ENCODE measurements around the gene KMO. TPM values are rescaled to one million over a fixed set of nuclear protein-coding genes. Genes with fewer than 3 reads are reported as not detected.

Gene KMO
- total and polyA plus RNA-seq, 2 experiments from 2014 or later, result not detected

GRCh38 chr1:241507189-241507863 is 24.9 kb upstream of the KMO start:
- Histone ChIP-seq H3K27me3 (replicated peaks; ENCODE audit: insufficient read depth) (no peaks in the 10 kb centered on the region), H3K9ac (no peak overlapping the region), H3K27ac (peak overlapping the region; percentile 37), H3F3A (ENCODE audit: insufficient read depth) (peaks cover 16% of the 10 kb centered on the region), H2AFZ (no peak overlapping the region), H3K79me2 (ENCODE audit: insufficient read depth) (peaks cover 2% of the 10 kb centered on the region; the same call in 1 of the 2 replicates), H3K9me2 (ENCODE audit: insufficient read depth) (no peaks in the 10 kb centered on the region), H3K36me3 (ENCODE audit: low read depth) (peaks cover 75% of the 10 kb centered on the region), H3K4me1 (ENCODE audit: insufficient read depth) (peaks cover 24% of the 10 kb centered on the region), H3K4me3 (no peak overlapping the region), H3K4me2 (ENCODE audit: unreplicated experiment) (peak overlapping the region; percentile 8), H3K9me3 (ENCODE audit: low read depth) (no peaks in the 10 kb centered on the region), H4K20me1 (ENCODE audit: insufficient read depth) (no peaks in the 10 kb centered on the region)
- in situ Hi-C loops (cut with MboI), result loop anchor here (10.0 kb wide), 1 partner anchor 773 kb away; no protein-coding TSS in a partner anchor
- 90 to 96% methylated on average over 2 of the region's 2 CpGs for WGBS, 2 experiments (ENCODE audit: low coverage in 1 of 2, low lambda C conversion rate in 2 of 2, missing lambda C conversion rate in 2 of 2)
- TF ChIP-seq EZH2 (IDR thresholded peaks at IDR 0.05; ENCODE audit: insufficient read depth, poor library complexity, severe bottlenecking) (no peak), EZH2phosphoT487 (IDR thresholded peaks at IDR 0.05; ENCODE audit: insufficient read depth, low read depth) (no peak)
- DNase-seq, result peak; percentile 49

- no peaks in the 10 kb centered on the region for H4K20me1 ChIP-seq (ENCODE audit: insufficient read depth)
- no peak overlapping the region for H3K4me2 ChIP-seq (ENCODE audit: unreplicated experiment)
- in situ Hi-C loops (cut with MboI), result no loop called here
- H3K4me3 ChIP-seq, result no peak overlapping the region
- H3K27ac ChIP-seq, result no peak overlapping the region
- 90 to 92% methylated on average over 5 of the region's 5 CpGs for WGBS, 2 experiments (ENCODE audit: low coverage in 1 of 2, low lambda C conversion rate in 2 of 2, missing lambda C conversion rate in 2 of 2)
- peaks cover 57% of the 10 kb centered on the region for H3K79me2 ChIP-seq (ENCODE audit: insufficient read depth)
- peaks cover 11% of the 10 kb centered on the region; the same call in 1 of the 2 replicates for H3K4me1 ChIP-seq (ENCODE audit: insufficient read depth)
- no peaks in the 10 kb centered on the region for H3K9me2 ChIP-seq (ENCODE audit: insufficient read depth)
- H3K9ac ChIP-seq, result no peak overlapping the region
- no peak for DNase-seq
- H2AFZ ChIP-seq, result no peak overlapping the region
- H3K27me3 ChIP-seq (replicated peaks; ENCODE audit: insufficient read depth), result no peaks in the 10 kb centered on the region
- H3F3A ChIP-seq (ENCODE audit: insufficient read depth), result peaks cover 3% of the 10 kb centered on the region
- no peaks in the 10 kb centered on the region for H3K9me3 ChIP-seq (ENCODE audit: low read depth)
- TF ChIP-seq EZH2 (IDR thresholded peaks at IDR 0.05; ENCODE audit: insufficient read depth, poor library complexity, severe bottlenecking) (no peak), EZH2phosphoT487 (IDR thresholded peaks at IDR 0.05; ENCODE audit: insufficient read depth, low read depth) (no peak)
- H3K36me3 ChIP-seq (ENCODE audit: low read depth), result peaks cover 51% of the 10 kb centered on the region
Observed at GRCh38 chr1:241513378-241513777, 18.8 kb upstream of the KMO start.

GRCh38 chr1:241518476-241519307 is 13.5 kb upstream of the KMO start:
- no peaks in the 10 kb centered on the region for H3K9me2 ChIP-seq (ENCODE audit: insufficient read depth)
- peaks cover 57% of the 10 kb centered on the region for H3K79me2 ChIP-seq (ENCODE audit: insufficient read depth)

GRCh38 chr1:241519308-241520079 is 12.7 kb upstream of the KMO start, which contains the start of gene FH:
Gene FH, minus strand, starts transcription at chr1:241519755. Its CDS starts 33 bp downstream, at chr1:241519722.
- Histone ChIP-seq H3K9me2 (ENCODE audit: insufficient read depth) (no peaks in the 10 kb centered on the region), H4K20me1 (ENCODE audit: insufficient read depth) (no peaks in the 10 kb centered on the region), H3F3A (ENCODE audit: insufficient read depth) (0 out of 2 replicates have a peak, but pooled peaks cover 4% of the 10 kb centered on the region), H3K27ac (peak within 1 kb of the TSS; percentile 74), H3K9ac (peak within 1 kb of the TSS; percentile 85), H3K36me3 (ENCODE audit: low read depth) (peaks cover 8% of the 10 kb centered on the region), H3K79me2 (ENCODE audit: insufficient read depth) (peaks cover 49% of the 10 kb centered on the region), H2AFZ (peak within 1 kb of the TSS; percentile 82), H3K9me3 (ENCODE audit: low read depth) (no peaks in the 10 kb centered on the region), H3K4me2 (ENCODE audit: unreplicated experiment) (peak within 1 kb of the TSS; percentile 100), H3K27me3 (replicated peaks; ENCODE audit: insufficient read depth) (peaks cover 8% of the 10 kb centered on the region; the same call in 1 of the 2 replicates), H3K4me3 (peak within 1 kb of the TSS; percentile 78), H3K4me1 (ENCODE audit: insufficient read depth) (0 out of 2 replicates have a peak, but pooled peaks cover 8% of the 10 kb centered on the region)
- in situ Hi-C loops (cut with MboI), result no loop called here
- DNase-seq, result peak; percentile 99
- WGBS, 2 experiments (ENCODE audit: low coverage in 1 of 2, low lambda C conversion rate in 2 of 2, missing lambda C conversion rate in 2 of 2), result 1% methylated on average over 56 to 64 of the region's 70 CpGs
- TF ChIP-seq EZH2phosphoT487 (IDR thresholded peaks at IDR 0.05; ENCODE audit: insufficient read depth, low read depth) (no peak), EZH2 (IDR thresholded peaks at IDR 0.05; ENCODE audit: insufficient read depth, poor library complexity, severe bottlenecking) (no peak)

More at GRCh38 chr1:241518476-241519307, 13.5 kb upstream of the KMO start:
- peak overlapping the region; percentile 85 for H3K9ac ChIP-seq
- H3K27me3 ChIP-seq (replicated peaks; ENCODE audit: insufficient read depth), result peaks cover 4% of the 10 kb centered on the region; the same call in 1 of the 2 replicates
- H2AFZ ChIP-seq, result peak overlapping the region; percentile 82
- in situ Hi-C loops (cut with MboI), result no loop called here
- H3F3A ChIP-seq (ENCODE audit: insufficient read depth), result 0 out of 2 replicates have a peak, but pooled peaks cover 4% of the 10 kb centered on the region
- no peaks in the 10 kb centered on the region for H3K9me3 ChIP-seq (ENCODE audit: low read depth)
- WGBS, 2 experiments (ENCODE audit: low coverage in 1 of 2, low lambda C conversion rate in 2 of 2, missing lambda C conversion rate in 2 of 2), result 1 to 2% methylated on average over 24 to 28 of the region's 28 CpGs
- TF ChIP-seq EZH2 (IDR thresholded peaks at IDR 0.05; ENCODE audit: insufficient read depth, poor library complexity, severe bottlenecking) (no peak), EZH2phosphoT487 (IDR thresholded peaks at IDR 0.05; ENCODE audit: insufficient read depth, low read depth) (no peak)
- no peaks in the 10 kb centered on the region for H4K20me1 ChIP-seq (ENCODE audit: insufficient read depth)
- H3K4me3 ChIP-seq, result peak overlapping the region; percentile 78
- peak overlapping the region; percentile 74 for H3K27ac ChIP-seq
- peak; percentile 72 for DNase-seq
- peaks cover 12% of the 10 kb centered on the region for H3K36me3 ChIP-seq (ENCODE audit: low read depth)
- peak overlapping the region; percentile 100 for H3K4me2 ChIP-seq (ENCODE audit: unreplicated experiment)
- H3K4me1 ChIP-seq (ENCODE audit: insufficient read depth), result 0 out of 2 replicates have a peak, but pooled peaks cover 8% of the 10 kb centered on the region
